Stimulated activated CD8-positive, alpha-beta memory T cell treated with anti-CD3 and anti-CD28 coated beads, Interleukin-4, amount 100 ng/mL, for 1 hour (primary cell): Measurements from ENCODE around the gene KRTAP13-2.

Experiments used
- DNase-seq, 2 donors: peaks; one replicate each; pipeline ENCODE4 v3.0.0-alpha.2; 2020; ENCODE audit warnings: low read depth in 2 of 2, low spot score in 1 of 2

The KRTAP13-2 gene, protein sequence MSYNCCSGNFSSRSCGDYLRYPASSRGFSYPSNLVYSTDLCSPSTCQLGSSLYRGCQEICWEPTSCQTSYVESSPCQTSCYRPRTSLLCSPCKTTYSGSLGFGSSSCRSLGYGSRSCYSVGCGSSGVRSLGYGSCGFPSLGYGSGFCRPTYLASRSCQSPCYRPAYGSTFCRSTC

DNA sequence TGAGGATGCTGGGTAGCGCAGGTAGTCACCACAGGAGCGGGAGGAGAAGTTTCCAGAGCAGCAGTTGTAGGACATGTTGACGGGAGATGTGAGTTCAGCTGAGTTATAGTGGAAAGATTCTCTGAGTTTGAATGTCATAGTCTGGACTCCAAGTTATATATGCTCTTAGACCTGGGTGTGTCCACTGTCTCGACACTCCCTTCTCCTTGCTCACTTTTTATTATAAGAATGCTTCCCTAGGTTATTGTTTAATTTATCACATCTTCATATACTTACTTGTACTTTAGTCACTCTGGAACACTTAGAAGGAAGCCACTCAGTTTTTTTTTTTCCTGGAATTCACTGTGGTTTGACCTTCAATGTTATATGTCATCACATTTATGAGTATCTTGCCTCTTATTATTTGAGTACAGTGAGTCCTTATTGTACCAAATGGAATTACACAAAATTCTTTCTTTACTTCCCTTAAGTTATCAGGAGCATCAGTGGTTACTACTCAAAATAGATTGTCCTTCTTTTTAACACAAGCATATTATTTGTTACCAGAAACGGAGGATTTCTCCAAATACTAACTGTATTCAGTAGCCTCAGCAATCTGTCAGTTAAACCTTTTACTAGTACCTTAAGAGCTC is at the start of gene KRTAP13-2:
KRTAP13-2 (minus strand) TSS at position 133 of the 632 bp plus-strand sequence; CDS start at position 75, 58 bp downstream.
- no peak for DNase-seq

DNA sequence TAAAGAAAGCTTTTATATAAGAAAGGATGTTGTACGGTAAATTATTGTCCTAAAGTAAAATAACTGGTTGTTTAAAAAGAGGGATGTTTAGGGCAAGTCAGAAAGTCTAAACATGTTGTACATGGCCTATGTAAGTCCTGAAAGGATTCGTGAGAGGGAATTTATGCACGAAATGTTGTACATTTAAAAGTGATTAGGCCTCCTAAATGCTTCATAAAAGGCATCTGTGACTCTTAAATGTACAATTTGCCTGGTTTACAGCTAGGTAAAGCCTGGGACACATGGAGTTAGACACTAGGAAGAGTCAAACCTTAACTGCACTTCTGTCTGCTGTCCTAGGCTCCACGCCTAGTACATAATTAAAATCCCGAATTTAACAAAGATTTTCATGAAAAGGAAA is 43.9 kb upstream of the KRTAP13-2 start:
- no peak for DNase-seq

DNA sequence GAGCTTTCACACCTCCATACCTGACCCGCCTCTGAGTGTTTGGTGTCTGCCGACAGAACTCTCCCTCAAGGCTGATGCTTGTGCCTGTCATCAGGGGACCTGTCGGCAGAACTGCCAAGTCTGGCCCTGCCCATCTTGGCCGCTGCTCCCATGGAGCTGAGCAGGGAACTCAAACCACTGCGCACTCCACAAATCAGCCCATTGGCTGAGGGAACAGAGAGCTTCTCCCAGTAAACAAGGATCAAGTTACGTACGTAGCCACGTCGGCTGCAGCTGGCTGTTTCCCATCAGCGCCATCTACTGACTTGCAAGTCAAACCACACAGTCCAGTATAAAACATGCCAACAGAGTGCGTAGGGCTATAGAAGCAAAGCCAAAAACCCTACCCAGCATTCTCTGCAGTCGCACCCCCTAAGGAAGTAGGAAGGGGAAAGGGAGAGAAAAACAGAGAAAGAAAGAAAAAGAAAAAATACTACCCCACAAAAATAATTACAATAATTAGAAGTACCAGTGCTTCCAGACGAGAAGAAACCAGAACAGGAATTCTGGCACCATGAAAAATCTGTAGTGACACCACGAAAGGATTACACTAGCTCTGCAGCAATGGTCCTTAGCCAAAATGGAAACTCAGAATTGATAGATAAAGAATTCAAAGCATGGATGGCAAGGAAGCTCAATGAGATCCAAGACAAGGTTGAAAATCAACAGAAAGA is 36.9 kb upstream of the KRTAP13-2 start:
- DNase-seq, result no peak

DNA sequence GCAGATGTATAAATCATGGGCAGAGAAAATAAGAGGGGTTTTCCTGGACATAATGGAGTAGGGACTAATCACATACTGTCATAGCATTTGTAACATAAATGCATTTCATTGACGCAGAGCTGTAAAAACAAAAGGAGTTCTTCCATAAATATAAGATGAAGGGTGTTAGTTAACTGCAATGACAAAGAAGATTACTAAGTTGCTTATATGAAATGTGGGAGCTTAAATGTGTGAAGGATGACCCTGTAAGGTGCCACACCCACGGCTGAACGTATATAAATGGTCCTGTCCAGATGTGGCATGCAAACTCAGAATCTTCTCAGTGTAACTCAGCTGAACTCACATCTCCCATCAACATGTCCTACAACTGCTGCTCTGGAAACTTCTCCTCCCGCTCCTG is 23.7 kb upstream of the KRTAP13-2 start, which contains the start of gene KRTAP13-1:
KRTAP13-1 (plus strand) TSS at position 301 of the 400 bp plus-strand sequence; CDS start at position 357, 56 bp downstream.
- no peak for DNase-seq

DNA sequence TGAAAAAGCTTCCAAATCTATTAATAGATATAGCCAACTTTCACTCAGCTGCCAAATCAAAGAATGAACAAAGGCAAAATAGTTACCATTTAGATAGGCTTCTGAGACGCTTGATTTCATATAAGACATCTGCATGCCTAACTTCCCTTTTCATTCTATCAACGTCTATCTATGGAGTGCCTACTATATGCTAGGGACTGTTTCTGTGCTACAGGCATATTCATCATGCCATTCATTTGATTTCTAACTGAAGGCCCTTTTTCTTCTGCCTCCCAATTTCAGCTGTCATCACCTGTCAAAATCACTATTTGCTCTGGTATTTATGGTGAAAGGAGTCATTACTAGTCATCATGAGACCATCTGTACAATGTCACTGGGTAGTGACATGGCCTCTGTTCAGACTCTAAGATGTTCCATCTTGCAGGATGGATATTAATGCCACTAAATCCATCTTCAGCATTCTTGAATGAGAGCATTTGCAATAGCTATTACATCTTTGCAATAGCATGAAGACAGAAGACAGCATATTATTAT is 19.5 kb upstream of the KRTAP13-2 start:
- DNase-seq, result no peak

DNA sequence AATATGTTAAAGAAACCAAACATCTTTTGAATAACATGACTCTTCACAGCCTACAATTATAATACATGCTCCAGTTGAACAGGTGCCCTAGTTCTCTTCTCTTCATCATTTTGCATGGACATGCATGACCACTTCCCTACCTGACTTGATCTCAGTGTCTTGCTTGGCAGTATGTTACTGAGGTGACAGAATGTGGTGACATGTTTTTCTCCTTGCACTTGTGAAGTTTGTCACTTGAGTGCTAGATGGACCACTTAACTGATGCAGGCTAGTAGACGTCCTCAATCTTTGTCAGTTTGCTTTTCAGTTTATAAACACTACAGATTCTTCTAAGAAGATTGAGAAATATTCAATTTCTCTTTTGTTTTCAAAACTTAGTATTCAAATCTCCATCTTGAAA is 10.1 kb upstream of the KRTAP13-2 start:
- DNase-seq, result no peak

DNA sequence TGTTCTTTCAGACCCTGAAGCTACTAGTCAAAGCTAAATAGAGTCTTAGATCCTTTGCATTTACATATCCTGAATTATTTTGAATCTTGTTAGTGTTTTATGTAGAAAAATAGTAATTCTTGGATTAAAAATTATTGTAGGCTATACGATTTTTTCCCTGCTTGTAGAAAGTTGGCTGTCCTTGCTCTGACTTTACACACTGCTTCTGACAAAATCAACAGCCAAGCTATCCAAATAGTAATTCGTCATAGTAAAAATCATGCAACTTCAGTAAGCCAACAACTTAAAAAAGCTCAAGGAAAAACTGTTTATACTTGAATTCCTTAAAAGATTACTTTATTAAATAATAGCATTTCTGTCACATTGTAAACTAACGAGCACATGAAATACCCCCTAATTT is 16.2 kb downstream of the KRTAP13-2 start:
- DNase-seq, result no peak

DNA sequence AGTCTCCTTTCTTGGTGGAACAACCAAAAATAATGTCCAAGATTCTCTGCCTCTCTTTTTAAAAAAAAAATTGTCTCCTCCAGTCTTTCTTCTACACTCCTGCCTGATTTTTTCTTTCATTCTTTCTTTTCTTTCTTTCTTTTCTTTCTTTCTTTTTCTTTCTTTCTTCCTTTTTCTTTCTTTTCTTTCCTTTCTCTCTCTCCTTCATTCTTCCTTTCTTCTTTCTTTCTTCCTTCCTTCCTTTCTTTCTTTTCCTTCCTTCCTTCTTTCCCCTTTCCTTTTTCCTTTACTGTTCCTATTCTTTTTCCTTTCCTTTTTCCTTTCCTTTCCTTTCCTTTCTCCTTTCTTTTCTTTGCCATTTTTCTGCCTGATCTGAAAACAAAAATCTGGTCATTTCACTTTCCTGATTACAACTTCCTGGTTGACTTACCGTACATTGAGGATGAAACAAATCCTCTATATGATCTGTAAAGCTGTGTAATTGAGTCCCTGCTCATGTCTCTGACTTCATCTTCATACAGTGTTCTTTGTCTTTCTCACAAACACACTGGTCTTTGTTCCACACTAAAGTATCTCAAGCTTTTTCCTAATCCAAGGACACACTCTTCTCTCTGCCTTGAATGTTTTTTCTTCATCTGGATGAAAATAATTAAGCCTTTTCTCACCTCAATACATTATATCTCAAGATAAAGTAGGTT is 17.6 kb downstream of the KRTAP13-2 start:
- no peak for DNase-seq

DNA sequence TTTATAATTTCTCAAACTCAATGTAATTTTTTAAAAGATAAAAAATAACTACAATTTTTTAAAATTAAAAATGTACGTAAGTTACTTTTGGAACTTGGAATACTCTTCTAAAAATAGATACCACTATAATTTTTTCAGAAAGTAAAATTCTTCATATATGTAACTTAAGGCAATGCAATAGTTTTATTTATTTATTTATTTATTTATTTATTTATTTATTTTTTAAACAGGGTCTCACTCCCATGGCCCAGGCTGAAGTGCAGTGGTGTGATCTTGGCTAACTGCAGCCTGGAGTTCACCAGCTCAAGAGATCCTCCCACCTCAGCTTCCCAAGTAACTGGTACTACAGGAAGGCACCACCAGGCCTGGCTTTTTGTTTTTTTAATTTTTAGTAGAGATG is 20.5 kb downstream of the KRTAP13-2 start:
- DNase-seq, result no peak

DNA sequence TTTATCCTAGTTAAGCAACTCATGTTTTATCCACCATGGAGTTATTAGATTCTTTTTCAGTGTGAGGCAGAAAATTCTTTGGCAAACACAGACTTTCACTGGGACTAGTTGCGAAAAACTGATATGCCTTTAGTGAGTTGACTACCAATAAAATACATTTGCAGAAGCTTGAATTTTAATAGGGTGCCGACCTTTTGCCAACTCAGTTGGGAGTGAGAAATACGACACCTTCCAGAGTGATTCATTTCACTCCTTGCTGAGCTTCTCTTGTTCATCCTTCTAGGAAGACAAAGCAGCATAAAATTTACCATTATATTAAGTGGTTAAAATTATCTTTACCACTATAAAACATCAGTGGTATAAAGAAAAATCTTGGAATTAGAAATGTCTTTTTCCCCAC is 22.5 kb downstream of the KRTAP13-2 start:
- DNase-seq, result no peak

DNA sequence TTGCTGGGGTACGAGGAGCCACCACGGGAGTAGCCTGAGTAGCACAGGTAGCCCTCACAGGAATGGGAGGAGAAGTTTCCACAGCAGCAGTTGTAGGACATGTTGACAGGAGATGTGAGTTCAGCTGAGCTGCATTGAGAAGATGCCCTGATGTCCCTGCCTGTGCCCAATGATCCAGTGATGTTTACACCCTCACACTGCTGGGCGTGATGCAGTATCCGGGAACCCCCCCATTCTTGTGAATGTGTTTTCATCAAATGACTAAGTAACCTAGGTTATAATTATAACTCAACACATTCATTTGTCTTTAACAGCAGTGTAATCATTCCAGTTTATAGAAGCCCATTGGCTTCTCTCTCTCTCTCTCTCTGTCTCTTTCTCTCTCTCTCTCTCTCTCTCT is 23.6 kb downstream of the KRTAP13-2 start, which contains the start of gene KRTAP23-1:
KRTAP23-1 (minus strand) TSS at position 101 of the 400 bp plus-strand sequence; CDS start at position 101, 0 bp downstream.
- no peak for DNase-seq

DNA sequence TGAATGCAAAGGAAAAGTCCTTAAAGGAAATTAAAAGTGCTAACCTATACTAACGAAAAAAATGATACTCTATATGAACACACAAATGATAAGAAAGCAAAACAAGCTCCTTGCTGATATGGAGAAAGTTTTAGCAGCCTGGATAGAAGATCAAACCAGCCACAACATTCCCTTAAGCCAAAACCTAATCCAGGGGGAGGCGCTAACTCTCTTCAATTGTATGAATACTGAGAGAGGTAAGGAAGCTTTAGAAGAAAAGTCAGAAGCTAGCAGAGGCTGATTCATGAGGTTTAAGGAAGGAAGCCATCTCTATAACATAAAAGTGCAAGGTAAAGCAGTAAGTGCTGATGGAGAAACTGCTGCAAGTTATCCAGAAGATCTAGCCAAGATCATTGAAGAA is 27.1 kb downstream of the KRTAP13-2 start:
- no peak for DNase-seq

DNA sequence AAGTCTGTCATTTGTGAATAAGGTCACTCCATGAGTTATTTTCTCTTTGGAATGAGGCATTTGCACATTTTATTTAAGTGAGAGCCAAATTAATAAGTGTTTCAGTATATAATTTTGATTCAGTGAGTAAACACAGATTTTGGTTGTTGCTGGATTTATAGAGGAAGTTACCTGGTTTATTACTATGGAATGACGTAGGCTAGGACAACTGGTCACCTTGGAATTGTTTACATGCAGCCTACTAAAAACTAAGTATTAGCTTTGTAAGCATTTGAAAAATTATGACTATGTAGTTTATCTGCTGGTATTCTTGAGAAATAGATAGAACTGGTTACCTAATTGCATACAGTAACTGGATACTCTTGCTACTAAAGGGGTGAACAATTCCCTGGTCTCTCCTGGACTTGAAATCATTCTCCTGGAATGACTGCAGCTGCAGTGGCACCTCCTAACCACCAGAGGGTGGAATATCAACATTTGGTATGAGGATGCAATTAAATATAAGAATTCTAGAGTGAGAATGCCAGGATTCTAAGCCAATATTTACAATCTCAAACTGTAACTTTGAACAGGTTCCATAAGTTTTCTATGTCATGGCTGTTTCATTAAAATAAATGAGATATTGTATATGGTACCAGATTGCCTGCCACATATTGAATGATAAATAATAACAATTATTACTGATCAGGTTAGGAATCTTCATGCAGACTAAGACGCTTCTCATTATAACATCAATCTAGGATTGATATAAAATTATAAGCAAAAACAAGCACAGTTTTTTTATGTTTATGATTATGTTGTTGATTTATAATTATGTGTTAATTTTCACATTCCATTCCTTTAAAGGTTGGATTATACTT is 31.1 kb downstream of the KRTAP13-2 start:
- no peak for DNase-seq

DNA sequence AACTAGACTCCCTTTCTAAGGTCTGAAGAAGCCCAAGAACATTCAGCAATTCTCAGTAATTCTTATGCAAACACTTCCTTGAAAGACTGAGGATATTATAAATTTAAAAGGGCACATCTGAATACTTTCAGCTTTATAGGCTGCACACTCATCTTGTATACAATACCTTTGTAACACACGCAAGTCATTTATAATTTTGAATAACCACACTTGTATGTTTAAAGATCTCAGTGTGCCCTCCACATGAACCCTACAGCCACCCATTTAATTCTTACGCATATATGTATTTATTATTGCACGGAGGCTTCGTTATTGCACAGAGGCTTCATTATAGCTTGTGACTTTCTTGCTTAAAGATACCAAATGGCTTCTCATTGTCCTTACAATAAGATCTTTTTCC is 33.4 kb downstream of the KRTAP13-2 start:
- DNase-seq, result no peak

DNA sequence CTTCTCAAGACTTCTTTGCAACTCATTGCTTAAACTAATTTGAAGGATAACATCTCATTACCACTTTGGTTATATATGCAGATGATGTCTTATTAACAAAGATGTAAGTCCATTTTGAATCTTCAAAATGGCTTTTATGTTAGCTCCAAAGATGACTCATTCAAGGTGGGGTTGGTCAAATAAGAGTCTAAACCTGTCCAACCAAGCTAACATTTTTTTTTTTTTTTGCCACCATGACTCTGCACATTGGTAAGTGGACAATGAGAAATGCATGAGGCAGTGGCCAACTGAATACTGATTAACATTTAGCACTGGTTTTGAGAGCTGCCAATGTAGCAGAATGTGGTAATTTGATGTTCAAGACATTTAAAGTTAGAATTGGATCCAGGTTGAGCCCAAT is 34.3 kb downstream of the KRTAP13-2 start:
- DNase-seq, result no peak

DNA sequence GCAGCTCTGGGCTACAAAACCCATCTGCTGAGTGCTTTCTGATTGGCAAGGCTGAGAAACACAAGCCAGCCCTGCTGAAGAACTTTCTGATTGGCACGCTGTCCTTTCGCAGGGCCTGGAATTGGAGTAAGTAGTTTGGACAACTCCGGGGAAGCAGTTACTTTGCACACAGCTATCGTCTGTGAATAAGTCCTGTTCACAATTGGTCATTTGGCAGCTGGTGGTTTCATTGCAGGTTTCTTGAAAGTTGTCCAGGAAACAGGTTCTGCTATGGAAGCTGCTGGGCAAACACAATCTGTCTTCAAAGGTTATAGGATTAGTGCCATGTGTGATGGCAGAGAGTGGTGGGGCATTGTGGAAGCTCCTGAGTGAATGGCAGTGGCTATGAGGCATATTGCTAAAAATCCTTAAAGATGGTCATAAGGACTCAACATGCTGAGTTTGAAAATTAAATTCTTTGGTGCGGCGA is 34.8 kb downstream of the KRTAP13-2 start, which contains the start of gene KRTAP27-1:
KRTAP27-1 (minus strand) TSS at position 419 of the 469 bp plus-strand sequence; CDS start at position 393, 26 bp downstream.
- no peak for DNase-seq

DNA sequence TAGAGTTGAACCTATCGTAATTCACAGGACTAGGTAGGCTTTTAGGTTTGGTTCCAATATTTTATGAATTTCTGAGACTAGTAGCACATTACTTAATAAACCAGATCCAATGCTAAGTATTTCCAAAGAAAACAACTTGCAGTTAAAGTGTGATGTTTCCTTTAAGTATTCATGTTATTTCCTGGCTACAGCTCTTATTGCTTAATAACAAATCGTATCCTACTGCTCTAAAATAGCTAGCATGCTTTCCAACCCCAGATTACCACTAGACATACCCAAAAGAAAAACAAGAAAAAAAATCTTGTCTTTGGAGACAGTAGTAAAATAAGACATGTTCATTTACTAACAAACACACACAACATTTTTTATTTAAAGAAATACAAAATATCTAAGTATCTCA is 35.5 kb downstream of the KRTAP13-2 start:
- no peak for DNase-seq

DNA sequence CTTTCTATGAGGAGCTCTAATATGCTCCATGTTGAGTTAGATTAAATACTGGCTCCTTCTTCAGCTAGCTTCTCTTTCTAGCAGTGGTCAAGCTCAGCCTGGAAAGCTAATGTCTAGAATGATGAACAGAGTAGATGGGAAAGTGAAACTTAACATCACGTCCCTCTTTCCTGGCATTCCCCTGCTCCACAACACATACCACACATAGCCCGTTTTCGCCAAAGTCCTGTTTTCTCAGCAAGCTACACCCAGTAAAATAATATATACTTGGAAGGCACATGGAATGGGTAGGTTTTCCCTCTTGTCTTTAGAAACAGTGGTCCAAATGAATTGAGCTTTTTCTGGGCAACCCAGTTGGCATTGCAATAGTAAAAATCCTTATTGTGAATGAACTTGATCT is 38.3 kb downstream of the KRTAP13-2 start:
- no peak for DNase-seq

DNA sequence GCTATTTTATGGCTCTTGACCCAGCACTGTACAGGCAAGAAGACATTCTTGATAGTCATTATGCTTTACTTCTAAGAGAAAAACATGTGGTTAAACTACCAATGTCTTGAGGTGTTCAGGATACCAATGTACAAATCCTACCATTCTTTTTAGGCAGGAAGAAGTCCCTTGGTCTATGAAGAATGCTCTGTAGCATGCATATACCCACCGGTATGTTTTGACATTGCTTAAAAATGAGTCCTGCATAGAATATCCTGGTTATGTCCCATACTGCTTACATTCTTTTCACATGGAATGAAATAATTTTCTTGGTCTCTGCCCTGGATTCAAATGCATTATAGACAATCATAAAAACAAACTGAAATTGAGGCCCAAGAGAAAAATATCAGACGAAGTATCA is 39.4 kb downstream of the KRTAP13-2 start:
- no peak for DNase-seq

DNA sequence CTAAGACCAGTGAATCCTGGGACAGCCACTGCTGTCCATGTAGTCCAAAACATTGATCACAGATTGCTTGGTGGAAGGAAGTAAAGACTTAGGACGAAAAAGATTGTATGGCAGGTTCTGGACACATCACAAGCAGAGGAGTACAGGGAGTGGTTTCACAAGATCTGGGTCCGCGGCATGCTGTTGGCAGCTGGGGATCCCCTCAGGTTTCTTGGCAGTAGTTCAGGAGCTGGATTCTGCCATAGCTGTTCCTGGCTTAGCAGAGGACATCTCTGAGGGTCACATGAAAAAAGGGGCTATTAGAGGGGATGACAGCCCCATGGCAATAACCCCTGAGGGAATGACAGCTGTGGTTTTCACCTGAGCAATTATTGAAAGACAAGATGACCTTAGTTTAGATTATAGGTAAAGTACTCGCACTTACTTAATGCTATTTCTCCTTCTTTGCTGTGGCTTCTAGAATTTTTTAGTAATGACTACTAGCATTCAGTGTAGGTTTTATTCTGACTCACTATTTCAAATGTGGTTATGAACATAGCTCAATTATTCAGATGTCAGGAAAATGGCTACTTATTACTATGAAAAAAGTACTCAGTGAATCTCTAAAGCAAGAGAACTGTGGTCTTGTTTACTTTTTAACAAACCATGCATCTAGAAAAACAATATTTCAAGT is 42.7 kb downstream of the KRTAP13-2 start:
- DNase-seq, result no peak
